ENCODE measurements around the gene RNF157.
A peak's percentile ranks its signal among the peaks of the same experiment; 100 is the strongest.

The RNF157 gene

DNA sequence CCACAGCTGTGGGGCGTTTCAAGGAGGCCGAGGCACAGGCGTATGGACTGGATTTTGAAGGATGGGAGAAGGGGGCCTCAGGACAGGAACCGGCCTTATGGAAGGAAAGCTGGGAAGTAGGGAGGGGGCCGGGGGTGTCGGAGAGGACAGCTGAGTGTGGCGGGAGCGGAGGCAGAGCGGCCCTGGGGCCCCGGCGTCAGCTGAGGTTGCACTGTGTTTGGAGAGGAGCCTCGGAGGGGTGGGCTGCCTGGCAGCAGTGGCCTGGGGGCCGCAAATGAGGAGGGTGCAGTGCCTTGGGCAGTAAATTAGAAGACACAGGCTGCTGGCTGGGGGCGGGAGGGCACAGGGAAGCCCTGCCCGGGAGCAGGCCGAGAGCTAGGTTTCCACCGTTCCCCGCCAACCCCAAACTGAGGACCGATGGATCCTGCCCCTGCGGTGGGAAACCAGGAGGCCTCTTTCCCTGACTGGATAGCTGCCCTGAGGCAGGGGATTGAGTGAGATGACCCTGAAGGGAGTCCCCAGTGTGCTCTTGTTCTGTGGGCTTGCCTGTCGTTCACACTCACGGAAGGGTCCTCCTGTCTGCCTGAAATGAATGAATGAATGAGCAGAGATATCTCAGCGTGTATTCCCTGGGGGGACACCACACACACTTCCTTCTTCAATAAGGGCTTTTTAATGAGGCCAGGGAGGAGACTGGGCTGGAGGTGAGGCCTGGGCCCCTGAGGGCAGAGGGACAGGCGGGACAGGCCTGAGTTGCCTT, 117.7 kb downstream of the RNF157 start:
- DNase-seq (ENCODE audit: low spot score), result no peak

GRCh38 chr17:76121932-76122430, 118.3 kb downstream of the RNF157 start:
- DNase-seq (ENCODE audit: low spot score), result no peak

GRCh38 chr17:76120658-76121008, 119.7 kb downstream of the RNF157 start:
- DNase-seq (ENCODE audit: low spot score), result no peak

DNA sequence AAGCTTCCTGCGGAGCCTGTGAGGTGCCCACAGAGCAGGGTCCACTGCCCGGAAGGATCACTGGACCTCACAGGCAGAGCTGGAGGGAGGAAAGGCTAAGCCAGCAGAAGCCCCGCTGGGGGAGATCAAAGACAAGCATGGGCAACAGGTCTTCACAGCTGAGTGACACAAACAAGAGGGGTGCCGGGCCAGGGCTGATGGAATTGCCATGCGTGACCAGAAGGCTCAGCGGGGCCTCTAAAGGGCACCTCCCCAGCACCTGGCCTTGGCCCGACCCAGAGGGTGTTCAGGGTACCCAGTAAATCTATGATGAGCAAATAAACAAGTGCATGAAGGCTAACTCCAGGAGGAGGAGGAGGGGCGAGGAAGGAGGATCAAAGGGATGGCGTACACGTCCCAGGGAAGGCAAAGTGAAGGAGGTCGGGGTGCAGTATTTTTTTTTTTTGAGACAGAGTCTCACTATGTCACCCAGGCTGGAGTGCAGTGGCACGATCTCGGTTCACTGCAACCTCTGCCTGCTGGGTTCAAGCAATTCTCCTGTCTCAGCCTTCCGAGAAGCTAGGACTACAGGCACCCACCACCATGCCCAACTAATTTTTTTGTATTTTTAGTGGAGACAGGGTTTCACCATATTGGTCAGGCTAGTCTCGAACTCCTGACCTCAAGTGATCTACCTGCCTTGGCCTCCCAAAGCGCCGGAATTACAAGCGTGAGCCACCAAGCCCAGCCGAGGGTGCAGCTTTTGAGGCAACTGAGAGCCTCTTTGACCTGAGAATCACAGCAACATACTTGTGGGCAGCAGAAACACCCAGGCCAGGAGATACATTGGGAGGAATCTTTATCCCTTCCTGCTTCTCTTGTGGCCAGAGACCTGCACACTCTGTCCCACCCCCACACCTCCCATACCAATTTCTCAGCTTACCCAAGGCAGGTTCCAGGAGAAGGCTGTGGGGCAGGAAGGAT, 120.6 kb downstream of the RNF157 start:
- no peak for DNase-seq (ENCODE audit: low spot score)

DNA sequence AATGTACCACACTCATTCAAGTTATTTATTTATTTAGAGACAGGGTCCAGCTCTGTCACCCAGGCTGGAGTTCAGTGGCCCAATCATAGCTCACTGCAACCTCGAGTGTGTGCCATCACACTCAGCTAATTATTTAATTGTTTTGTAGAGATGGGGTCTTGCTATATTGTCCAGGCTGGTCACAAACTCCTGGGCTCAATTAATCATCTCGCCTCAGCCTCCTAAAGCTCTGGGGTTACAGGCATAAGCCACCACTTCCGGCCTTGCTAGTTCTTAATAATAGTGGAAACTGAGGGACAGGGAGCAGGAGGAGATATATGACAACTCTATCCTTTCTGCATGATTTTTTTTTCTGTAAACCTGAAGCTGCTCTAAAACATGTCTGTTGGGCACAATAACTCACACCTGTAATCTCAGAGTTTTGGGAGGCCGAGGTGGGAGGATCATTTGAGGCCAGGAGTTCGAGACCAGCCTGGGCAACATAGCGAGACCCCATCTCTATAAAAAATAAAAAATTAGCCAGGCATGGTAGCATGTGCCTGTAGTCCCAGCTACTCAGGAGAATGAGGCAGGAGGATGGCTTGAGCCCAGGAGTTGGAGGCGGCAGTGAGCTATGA, 125.0 kb downstream of the RNF157 start:
- DNase-seq (ENCODE audit: low spot score), result no peak

GRCh38 chr17:76111956-76112355, 128.3 kb downstream of the RNF157 start:
- DNase-seq (ENCODE audit: low spot score), result no peak

DNA sequence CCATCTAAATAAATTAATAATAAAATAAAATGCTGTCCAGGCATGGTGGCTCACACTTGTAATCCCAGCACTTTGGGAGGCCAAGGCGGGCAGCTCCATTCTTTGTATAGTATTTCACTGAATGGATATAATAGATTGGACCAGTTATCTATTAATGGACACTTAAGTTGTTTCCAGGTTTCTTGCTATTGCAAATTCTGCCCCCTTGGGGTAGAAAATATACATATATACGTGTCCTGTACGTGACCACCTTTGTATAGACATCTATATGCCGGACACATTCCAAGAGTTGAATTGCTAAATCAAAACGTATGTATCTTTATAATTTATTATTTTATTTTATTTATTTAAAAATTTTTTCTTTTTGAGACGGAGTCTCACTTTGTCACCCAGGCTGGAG, 132.8 kb downstream of the RNF157 start:
- peak; percentile 59 for DNase-seq (ENCODE audit: low spot score)

- no peak for DNase-seq (ENCODE audit: low spot score)
These were observed 133.6 kb downstream of the RNF157 start for GRCh38 chr17:76106703-76107102.

DNA sequence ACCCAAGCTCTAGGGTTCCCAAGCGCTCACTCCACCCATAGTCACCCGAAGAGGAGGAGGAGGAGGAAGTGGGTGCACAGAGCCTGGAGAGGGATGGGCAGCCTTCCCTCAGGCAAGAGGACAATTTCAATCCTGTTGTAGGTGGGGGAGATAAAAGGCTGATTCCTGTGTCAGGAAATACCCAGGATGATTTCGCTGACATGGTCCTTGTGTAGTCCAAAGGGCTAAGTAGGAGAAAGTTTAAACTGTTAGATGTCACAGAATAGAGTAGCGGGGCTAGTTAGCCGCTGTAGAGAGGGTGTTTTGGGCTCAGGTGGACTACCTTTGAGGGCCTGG, 135.4 kb downstream of the RNF157 start:
- no peak for DNase-seq (ENCODE audit: low spot score)

- no peak for DNase-seq (ENCODE audit: low spot score)
These were observed 136.0 kb downstream of the RNF157 start for GRCh38 chr17:76104140-76104895.

GRCh38 chr17:76103274-76104139, 136.8 kb downstream of the RNF157 start, which contains the start of gene EXOC7:
Gene EXOC7, minus strand, starts transcription at chr17:76103787. Its CDS starts 95 bp downstream, at chr17:76103692.
- DNase-seq (ENCODE audit: low spot score), result peak; percentile 96

DNA sequence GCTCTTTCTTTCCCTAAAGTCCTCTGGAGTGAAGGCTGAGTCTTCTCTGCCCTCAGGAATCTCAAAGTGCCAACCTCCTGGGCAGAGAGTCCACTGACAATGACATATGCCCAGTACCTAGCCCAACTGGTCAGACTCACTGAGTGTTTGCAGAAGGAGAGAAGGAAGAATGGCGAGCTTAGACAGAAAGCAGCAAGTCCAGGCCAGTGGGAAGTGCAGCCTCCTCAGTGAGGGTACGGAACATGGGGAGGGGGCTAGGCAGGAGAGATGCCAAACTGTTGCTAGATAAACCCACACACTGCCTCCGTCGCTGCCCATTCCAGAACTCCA, 137.4 kb downstream of the RNF157 start:
- DNase-seq (ENCODE audit: low spot score), result no peak

- no peak for DNase-seq (ENCODE audit: low spot score)
These were observed 142.5 kb downstream of the RNF157 start for GRCh38 chr17:76097716-76098295.

DNA sequence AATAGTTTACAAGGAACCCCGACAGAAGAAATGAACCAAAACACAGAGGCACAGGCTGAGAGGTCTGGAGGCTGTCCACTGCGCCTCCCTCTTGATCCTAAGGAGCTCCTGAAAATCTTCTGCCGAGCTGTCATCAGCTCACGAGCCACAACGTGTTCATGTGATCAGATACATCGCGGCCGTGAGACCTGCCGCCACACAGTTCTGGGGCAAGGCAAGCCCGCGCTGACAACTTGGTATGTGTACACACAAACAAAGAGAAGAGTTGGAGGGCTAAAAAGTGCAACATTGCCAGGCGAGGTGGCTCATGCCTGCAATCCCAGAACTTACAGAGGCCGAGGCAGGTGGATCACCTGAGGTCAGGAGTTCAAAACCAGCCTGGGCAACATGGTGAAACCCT, 144.3 kb downstream of the RNF157 start:
- no peak for DNase-seq (ENCODE audit: low spot score)

DNA sequence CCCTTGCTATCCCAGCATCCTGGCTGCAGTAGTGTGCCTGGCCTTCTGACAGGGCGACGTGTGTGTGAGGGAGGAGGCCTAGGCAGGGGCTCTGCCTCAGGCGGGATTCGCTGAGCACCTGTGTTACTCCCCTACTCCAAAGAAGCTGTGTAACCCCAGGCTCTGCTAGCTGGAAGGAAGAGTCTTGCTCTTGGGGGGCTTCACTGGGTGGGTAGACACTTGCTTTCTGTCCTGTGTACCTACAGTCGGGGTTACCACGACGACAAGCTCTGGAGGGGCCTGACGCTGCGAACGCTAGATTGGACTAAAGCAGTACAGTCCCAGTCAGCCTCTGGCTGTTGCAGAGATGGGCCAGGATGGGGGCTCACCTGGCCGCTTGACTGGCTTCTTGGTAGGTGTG, 146.2 kb downstream of the RNF157 start:
- DNase-seq (ENCODE audit: low spot score), result no peak

DNA sequence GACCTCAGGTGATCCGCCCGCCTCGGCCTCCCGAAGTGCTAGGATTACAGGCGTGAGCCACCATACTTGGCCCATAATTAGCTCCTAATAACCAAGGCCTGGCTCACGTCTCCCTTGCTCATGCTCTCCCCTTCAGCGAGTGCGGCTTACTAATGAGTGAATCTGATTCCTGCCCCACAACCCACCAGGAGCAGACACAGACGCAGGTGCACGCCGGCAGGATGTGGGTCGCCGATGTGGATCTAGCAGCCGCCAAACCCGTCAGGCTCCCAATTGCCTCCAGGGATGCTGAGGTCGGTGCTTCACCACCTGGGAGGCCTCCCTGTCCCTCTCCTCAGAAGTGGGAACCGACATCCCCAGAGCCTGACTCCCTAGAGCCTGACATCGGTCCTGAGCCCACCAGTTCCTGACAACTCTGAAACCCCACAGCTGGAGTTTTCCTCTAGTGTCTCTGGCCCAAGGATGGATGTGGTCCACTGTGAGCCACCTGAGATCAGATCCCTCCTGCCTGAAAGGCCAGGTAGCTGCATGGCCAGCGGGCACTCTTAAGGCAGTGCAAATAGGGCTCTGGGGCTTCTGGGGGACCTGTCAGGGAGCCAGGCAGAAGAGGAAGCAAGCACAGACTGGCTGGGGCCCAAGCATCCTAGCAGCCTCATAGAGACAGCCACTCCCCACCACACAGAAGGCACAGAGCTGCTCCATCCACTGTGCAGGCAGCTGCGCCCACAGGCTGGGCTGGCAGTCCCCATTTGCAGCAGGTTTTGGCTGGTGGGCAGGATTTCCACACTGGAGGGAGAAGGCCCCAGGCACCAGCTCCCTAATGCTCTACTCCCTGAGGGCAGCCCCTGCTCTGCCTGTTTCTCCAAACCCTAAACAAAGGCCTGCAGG, 147.5 kb downstream of the RNF157 start:
- no peak for DNase-seq (ENCODE audit: low spot score)
